ENCODE results near the gene FAM13A.

- no peak for TF ChIP-seq POLR2A (IDR thresholded peaks at IDR 0.05)
- no peak for TF ChIP-seq CTCF (IDR thresholded peaks at IDR 0.05)
Measured at GRCh38 chr4:88854481-88854880, 202.5 kb downstream of the FAM13A start.

Measured in breast epithelium (tissue), 3 donors.